ENCODE measurements around the gene TECRL.
A peak's percentile ranks its signal among the peaks of the same experiment; 100 is the strongest.

TECRL gene

GRCh38 chr4:64327237-64327636, 82.0 kb downstream of the TECRL start:
- DNase-seq (ENCODE audit: low spot score), result no peak

- no peak for DNase-seq (ENCODE audit: low spot score)
Observed at GRCh38 chr4:64326507-64326906, 82.7 kb downstream of the TECRL start.

GRCh38 chr4:64306255-64306565, 103.0 kb downstream of the TECRL start:
- no peak for DNase-seq (ENCODE audit: low spot score)

- no peak for DNase-seq (ENCODE audit: low spot score)
Observed at GRCh38 chr4:64305565-64306254, 103.5 kb downstream of the TECRL start.

GRCh38 chr4:64272432-64272831, 136.8 kb downstream of the TECRL start:
- no peak for DNase-seq (ENCODE audit: low spot score)

GRCh38 chr4:64271601-64272081, 137.6 kb downstream of the TECRL start:
- no peak for DNase-seq (ENCODE audit: low spot score)

GRCh38 chr4:64266669-64267068, 142.6 kb downstream of the TECRL start:
- DNase-seq (ENCODE audit: low spot score), result no peak

- no peak for DNase-seq (ENCODE audit: low spot score)
Observed at GRCh38 chr4:64266263-64266662, 143.0 kb downstream of the TECRL start.

- no peak for DNase-seq (ENCODE audit: low spot score)
Observed at GRCh38 chr4:64251781-64252180, 157.5 kb downstream of the TECRL start.

- DNase-seq (ENCODE audit: low spot score), result no peak
Observed at GRCh38 chr4:64250488-64250887, 158.8 kb downstream of the TECRL start.

- no peak for DNase-seq (ENCODE audit: low spot score)
Observed at GRCh38 chr4:64250061-64250460, 159.2 kb downstream of the TECRL start.

- DNase-seq (ENCODE audit: low spot score), result no peak
Observed at GRCh38 chr4:64248186-64248585, 161.1 kb downstream of the TECRL start.

GRCh38 chr4:64230709-64231310, 178.4 kb downstream of the TECRL start:
- peak; percentile 24 for DNase-seq (ENCODE audit: low spot score)
